ENCODE results near the gene AP3S1.
"Not testable (repeated sequence)": the region's sequence is repeated elsewhere in the genome, so short reads cannot be mapped to it uniquely, and the experiment has no call there.

AP3S1 gene

GRCh38 chr5:115888027-115888426 lies 46.3 kb downstream of the AP3S1 start:
- TF ChIP-seq CTCF (IDR thresholded peaks at IDR 0.05) = no peak
- Histone ChIP-seq H3K9me3 (no peaks in the 10 kb centered on the region), H3K4me3 (ENCODE audit: low read depth in 1 of 2, low read length in 1 of 2) (no peak overlapping the region), H3K4me1 (ENCODE audit: control insufficient read depth in 1 of 2, insufficient read depth in 1 of 2, low read depth in 1 of 2, low read length in 1 of 2) (peaks cover 4 to 17% of the 10 kb centered on the region in 2 experiments), H3K36me3 (peaks cover 15% of the 10 kb centered on the region), H3K27me3 (no peaks in the 10 kb centered on the region), H3K27ac (no peak overlapping the region)

- H3K27me3 ChIP-seq = no peaks in the 10 kb centered on the region
- H3K4me1 ChIP-seq (ENCODE audit: control insufficient read depth in 1 of 2, insufficient read depth in 1 of 2, low read depth in 1 of 2, low read length in 1 of 2) = peaks cover 4 to 22% of the 10 kb centered on the region in 2 experiments
- H3K4me3 ChIP-seq (ENCODE audit: low read depth in 1 of 2, low read length in 1 of 2) = no peak overlapping the region
- no peak for TF ChIP-seq CTCF (IDR thresholded peaks at IDR 0.05)
- H3K36me3 ChIP-seq = peaks cover 6% of the 10 kb centered on the region
- no peaks in the 10 kb centered on the region for H3K9me3 ChIP-seq
- H3K27ac ChIP-seq = no peak overlapping the region
Measured at GRCh38 chr5:115892021-115892420, 50.3 kb downstream of the AP3S1 start.

DNA sequence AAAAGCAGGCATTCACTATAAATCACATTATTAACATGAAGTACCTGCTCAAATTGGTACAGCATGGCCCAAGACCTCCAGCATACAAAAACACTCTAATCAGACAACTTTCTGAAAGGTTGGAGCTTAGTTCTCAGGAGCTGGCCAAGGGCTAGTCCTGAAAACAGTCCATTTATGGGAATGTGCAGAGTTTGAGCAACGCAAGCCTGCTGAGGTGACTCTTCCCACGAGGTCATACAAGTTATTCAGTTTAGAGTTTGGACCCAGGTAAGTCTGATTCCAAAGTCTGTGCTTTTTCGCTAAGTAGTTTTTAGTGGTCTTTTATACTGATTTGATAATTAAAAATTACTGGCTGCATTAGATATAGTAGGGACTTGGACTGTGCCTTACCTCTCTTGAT lies 52.6 kb downstream of the AP3S1 start:
- Histone ChIP-seq H3K4me1 (ENCODE audit: control insufficient read depth in 1 of 2, insufficient read depth in 1 of 2, low read depth in 1 of 2, low read length in 1 of 2) (peaks cover 4 to 22% of the 10 kb centered on the region in 2 experiments), H3K27ac (no peak overlapping the region), H3K4me3 (ENCODE audit: low read depth in 1 of 2, low read length in 1 of 2) (no peak overlapping the region), H3K9me3 (no peaks in the 10 kb centered on the region), H3K27me3 (no peaks in the 10 kb centered on the region), H3K36me3 (peaks cover 14% of the 10 kb centered on the region)
- no peak for TF ChIP-seq CTCF (IDR thresholded peaks at IDR 0.05)

DNA sequence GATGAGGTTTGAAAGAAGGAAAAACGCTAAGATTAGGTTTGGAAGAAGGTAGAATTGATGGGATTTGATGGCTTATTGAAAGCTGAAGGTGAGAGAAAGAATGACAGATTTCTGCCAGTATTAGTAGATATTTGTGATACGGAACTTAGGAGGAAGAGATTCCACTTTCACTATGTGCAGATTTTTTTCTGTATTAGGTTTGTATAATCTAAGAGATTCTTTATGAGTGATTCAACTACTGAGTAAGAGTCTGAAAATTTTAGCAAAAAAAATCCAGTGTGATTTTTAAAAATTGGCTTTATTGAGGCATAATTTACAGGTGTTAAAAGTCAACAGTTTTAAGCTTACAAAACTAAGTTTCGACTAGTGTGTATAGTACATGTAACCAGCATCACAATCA lies 54.1 kb downstream of the AP3S1 start:
- H3K4me3 ChIP-seq (ENCODE audit: low read depth in 1 of 2, low read length in 1 of 2) = no peak overlapping the region
- H3K27me3 ChIP-seq = no peaks in the 10 kb centered on the region
- H3K36me3 ChIP-seq = peaks cover 14% of the 10 kb centered on the region
- peaks cover 4 to 22% of the 10 kb centered on the region in 2 experiments for H3K4me1 ChIP-seq (ENCODE audit: control insufficient read depth in 1 of 2, insufficient read depth in 1 of 2, low read depth in 1 of 2, low read length in 1 of 2)
- H3K9me3 ChIP-seq = no peaks in the 10 kb centered on the region
- TF ChIP-seq CTCF (IDR thresholded peaks at IDR 0.05) = no peak
- no peak overlapping the region for H3K27ac ChIP-seq

DNA sequence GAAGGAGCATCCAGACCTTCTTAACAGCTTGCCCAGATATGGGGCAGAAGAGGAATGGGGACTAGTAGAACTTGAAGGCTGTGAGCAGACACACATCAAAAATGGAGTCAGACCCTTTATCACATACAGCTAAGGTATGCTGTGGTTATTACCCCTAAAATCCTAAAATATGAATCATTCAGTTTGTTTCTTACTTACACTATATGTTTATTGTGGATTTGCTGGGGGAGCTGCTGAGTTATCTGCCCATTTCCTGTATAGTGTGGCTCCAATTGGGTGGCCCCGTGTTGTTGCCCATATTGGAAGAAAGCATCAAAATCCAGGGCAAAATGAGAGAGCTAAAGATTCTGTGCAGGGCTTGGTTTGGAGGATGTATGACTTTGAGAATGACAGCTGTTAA lies 56.9 kb downstream of the AP3S1 start:
- Histone ChIP-seq H3K36me3 (peaks cover 24% of the 10 kb centered on the region), H3K27ac (no peak overlapping the region), H3K4me3 (ENCODE audit: low read depth in 1 of 2, low read length in 1 of 2) (no peak overlapping the region), H3K9me3 (no peaks in the 10 kb centered on the region), H3K4me1 (ENCODE audit: control insufficient read depth in 1 of 2, insufficient read depth in 1 of 2, low read depth in 1 of 2, low read length in 1 of 2) (no peaks in the 10 kb centered on the region), H3K27me3 (no peaks in the 10 kb centered on the region)
- TF ChIP-seq CTCF (IDR thresholded peaks at IDR 0.05) = no peak

DNA sequence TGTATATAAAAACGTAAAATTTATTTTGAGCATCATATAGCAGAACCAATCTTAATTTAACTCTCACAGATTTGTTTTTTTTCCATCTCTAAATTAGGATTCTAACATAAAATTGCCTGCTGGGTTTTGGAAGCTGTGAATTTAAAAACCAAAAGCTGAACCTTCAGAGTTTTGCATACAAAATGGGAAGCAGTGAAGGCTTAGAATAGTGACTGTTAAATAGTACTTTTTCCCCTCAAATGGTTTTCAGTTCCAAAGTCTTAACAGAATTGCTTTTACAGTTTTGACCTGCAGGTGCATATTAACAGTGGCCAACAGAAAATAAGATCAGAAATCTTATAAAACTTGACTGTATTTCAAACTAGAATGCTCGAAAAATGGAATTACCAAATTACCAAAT lies 65.4 kb downstream of the AP3S1 start:
- Histone ChIP-seq H3K4me1 (ENCODE audit: control insufficient read depth in 1 of 2, insufficient read depth in 1 of 2, low read depth in 1 of 2, low read length in 1 of 2) (peaks cover 8 to 18% of the 10 kb centered on the region in 2 experiments), H3K27ac (no peak overlapping the region), H3K4me3 (ENCODE audit: low read depth in 1 of 2, low read length in 1 of 2) (no peak overlapping the region), H3K36me3 (peaks cover 11% of the 10 kb centered on the region), H3K27me3 (no peaks in the 10 kb centered on the region), H3K9me3 (no peaks in the 10 kb centered on the region)
- no peak for TF ChIP-seq CTCF (IDR thresholded peaks at IDR 0.05)

DNA sequence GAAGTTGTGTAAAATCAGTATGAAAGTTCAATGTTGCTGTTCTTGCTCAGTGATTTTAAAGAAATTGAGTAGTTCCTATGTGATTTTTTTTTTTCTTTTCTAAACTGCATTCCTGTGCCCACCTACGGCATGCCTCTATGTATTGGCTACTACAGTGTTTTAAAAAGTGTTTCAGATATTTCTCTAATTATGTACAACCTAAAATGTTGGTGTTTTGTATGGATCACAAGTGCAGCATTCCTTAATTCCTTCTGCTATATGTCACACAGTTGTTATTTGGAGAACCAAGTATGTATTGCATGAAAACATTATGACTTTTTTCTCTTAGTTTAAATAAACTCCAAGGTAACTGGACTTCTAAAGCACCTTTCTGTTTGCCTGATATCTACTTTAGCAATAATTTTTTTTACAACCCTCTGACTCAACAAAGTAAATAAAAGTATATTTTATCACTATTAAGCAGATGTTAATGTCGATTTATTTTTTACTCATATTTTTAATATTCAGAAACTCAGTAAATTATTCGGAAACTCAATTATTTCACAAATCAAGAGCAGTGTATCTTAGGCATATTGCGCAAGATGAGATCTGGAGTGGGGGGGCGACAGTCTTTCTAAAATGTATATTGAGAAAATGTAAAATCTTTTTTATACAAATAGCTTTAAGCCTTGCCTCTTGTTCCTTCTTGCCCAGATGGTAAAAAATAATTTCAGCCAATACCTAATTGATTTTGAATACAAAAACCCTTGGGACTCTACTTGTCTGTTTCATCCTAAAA lies 72.1 kb downstream of the AP3S1 start:
- Histone ChIP-seq H3K4me1 (ENCODE audit: control insufficient read depth in 1 of 2, insufficient read depth in 1 of 2, low read depth in 1 of 2, low read length in 1 of 2) (peaks cover 8 to 18% of the 10 kb centered on the region in 2 experiments), H3K36me3 (peaks cover 23% of the 10 kb centered on the region)
- not testable (repeated sequence) for H3K9me3 ChIP-seq; H3K4me3 ChIP-seq (ENCODE audit: low read depth in 1 of 2, low read length in 1 of 2); H3K27ac ChIP-seq; H3K27me3 ChIP-seq
